Endothelial cell of umbilical vein (primary cell): ENCODE data around the gene OR2AE1.

Experiments used
- CTCF ChIP-seq, 2 donors: IDR thresholded peaks; 1 replicate in 1 of 2; 2 replicates in 1 of 2; pipeline ENCODE4 v1.5.1; 2011; ENCODE audit warnings: low read length in 2 of 2, mild to moderate bottlenecking in 2 of 2, moderate library complexity in 2 of 2, control low read depth in 1 of 2, inconsistent platforms in 1 of 2, low read depth in 1 of 2; ENCODE audit not compliant: insufficient read depth in 1 of 2; ENCODE audit errors: extremely low read depth in 1 of 2
- POLR2A ChIP-seq: IDR thresholded peaks from 2 replicates; pipeline ENCODE4 v1.6.1; 2012; ENCODE audit warnings: low read depth, mild to moderate bottlenecking, control low read depth, low read length

DNA sequence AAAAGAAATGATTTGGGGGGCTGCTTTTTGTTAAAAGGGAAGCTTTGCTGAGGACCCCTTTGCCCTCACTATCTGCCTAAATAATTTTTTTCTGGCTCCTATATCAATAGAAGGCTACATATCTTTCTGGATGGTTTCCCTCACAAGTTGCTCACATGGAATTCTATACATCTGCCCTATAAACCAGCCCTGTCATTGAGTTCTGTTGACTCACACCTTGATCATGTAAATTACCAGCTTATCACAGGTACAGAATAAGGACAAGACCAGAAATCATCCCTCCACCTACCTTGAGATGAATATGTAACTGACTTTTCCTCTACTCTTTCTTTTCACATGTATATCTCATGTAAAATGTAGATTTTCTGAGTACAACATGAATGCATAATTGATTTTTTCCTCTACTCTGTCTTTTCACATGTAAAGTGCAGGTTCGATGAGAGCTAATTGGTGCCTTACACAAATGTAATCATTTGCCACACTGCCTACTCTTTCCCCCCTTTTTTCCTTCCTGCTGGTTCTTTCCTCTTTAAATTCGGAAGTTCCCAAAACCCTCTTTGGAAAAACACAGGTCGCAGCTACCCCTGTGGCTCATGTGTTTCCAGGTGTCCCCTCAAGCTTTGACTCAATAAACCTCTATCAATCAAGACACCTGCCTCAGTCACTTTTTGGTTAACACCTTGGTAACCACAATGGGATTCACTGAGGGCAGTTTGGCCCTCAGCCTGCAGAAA is 36.5 kb downstream of the OR2AE1 start:
- TF ChIP-seq CTCF (IDR thresholded peaks at IDR 0.05; ENCODE audit: extremely low read depth in 1 of 2, insufficient read depth in 1 of 2, low read depth in 1 of 2, low read length in 2 of 2), result no peak
- no peak for TF ChIP-seq POLR2A
